Measurements from ENCODE around the gene ATF5.

The ATF5 gene

GRCh38 chr19:49950956-49951526, 22.0 kb downstream of the ATF5 start:
- Histone ChIP-seq H3K27ac (no peak overlapping the region), H3K4me3 (ENCODE audit: low read depth, low read length) (no peak overlapping the region), H3K9me3 (ENCODE audit: severe bottlenecking) (no peaks in the 10 kb centered on the region), H3K27me3 (ENCODE audit: insufficient read depth, low read depth, severe bottlenecking) (no peaks in the 10 kb centered on the region), H3K36me3 (no peaks in the 10 kb centered on the region)
- no peak for TF ChIP-seq CTCF (IDR thresholded peaks at IDR 0.05; ENCODE audit: low read depth, low read length)
- DNase-seq, result no peak

- DNase-seq, result no peak
- no peaks in the 10 kb centered on the region for H3K27me3 ChIP-seq (ENCODE audit: insufficient read depth, low read depth, severe bottlenecking)
- H3K36me3 ChIP-seq, result no peaks in the 10 kb centered on the region
- H3K27ac ChIP-seq, result no peak overlapping the region
- no peak for TF ChIP-seq CTCF (IDR thresholded peaks at IDR 0.05; ENCODE audit: low read depth, low read length)
- H3K4me3 ChIP-seq (ENCODE audit: low read depth, low read length), result no peak overlapping the region
- H3K9me3 ChIP-seq (ENCODE audit: severe bottlenecking), result no peaks in the 10 kb centered on the region
These were observed 22.9 kb downstream of the ATF5 start for GRCh38 chr19:49951806-49952478.

GRCh38 chr19:49952479-49952836, 23.5 kb downstream of the ATF5 start:
- H3K9me3 ChIP-seq (ENCODE audit: severe bottlenecking), result no peaks in the 10 kb centered on the region

GRCh38 chr19:49952906-49953305, 23.9 kb downstream of the ATF5 start:
- no peaks in the 10 kb centered on the region for H3K27me3 ChIP-seq (ENCODE audit: insufficient read depth, low read depth, severe bottlenecking)
- no peak for DNase-seq
- no peak overlapping the region for H3K4me3 ChIP-seq (ENCODE audit: low read depth, low read length)
- no peaks in the 10 kb centered on the region for H3K9me3 ChIP-seq (ENCODE audit: severe bottlenecking)
- no peaks in the 10 kb centered on the region for H3K36me3 ChIP-seq
- H3K27ac ChIP-seq, result no peak overlapping the region
- TF ChIP-seq CTCF (IDR thresholded peaks at IDR 0.05; ENCODE audit: low read depth, low read length), result no peak

More at GRCh38 chr19:49952479-49952836, 23.5 kb downstream of the ATF5 start:
- H3K27me3 ChIP-seq (ENCODE audit: insufficient read depth, low read depth, severe bottlenecking), result no peaks in the 10 kb centered on the region
- no peaks in the 10 kb centered on the region for H3K36me3 ChIP-seq
- TF ChIP-seq CTCF (IDR thresholded peaks at IDR 0.05; ENCODE audit: low read depth, low read length), result no peak
- H3K4me3 ChIP-seq (ENCODE audit: low read depth, low read length), result no peak overlapping the region
- DNase-seq, result no peak
- H3K27ac ChIP-seq, result no peak overlapping the region

- H3K4me3 ChIP-seq (ENCODE audit: low read depth, low read length), result no peak overlapping the region
- TF ChIP-seq CTCF (IDR thresholded peaks at IDR 0.05; ENCODE audit: low read depth, low read length), result no peak
- DNase-seq, result no peak
- H3K27me3 ChIP-seq (ENCODE audit: insufficient read depth, low read depth, severe bottlenecking), result no peaks in the 10 kb centered on the region
- no peaks in the 10 kb centered on the region for H3K9me3 ChIP-seq (ENCODE audit: severe bottlenecking)
- no peaks in the 10 kb centered on the region for H3K36me3 ChIP-seq
- no peak overlapping the region for H3K27ac ChIP-seq
These were observed 24.4 kb downstream of the ATF5 start for GRCh38 chr19:49953416-49953815.

All from WERI-Rb-1 (cell line).